GM12801 (cell line): ENCODE results near the gene LRRC23.

Source experiments
- CTCF ChIP-seq: IDR thresholded peaks from one replicate; pipeline ENCODE4 v1.5.1; 2011; ENCODE audit warnings: control low read depth; ENCODE audit not compliant: insufficient read length; ENCODE audit errors: extremely low read depth

Gene LRRC23, protein sequence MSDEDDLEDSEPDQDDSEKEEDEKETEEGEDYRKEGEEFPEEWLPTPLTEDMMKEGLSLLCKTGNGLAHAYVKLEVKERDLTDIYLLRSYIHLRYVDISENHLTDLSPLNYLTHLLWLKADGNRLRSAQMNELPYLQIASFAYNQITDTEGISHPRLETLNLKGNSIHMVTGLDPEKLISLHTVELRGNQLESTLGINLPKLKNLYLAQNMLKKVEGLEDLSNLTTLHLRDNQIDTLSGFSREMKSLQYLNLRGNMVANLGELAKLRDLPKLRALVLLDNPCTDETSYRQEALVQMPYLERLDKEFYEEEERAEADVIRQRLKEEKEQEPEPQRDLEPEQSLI

DNA sequence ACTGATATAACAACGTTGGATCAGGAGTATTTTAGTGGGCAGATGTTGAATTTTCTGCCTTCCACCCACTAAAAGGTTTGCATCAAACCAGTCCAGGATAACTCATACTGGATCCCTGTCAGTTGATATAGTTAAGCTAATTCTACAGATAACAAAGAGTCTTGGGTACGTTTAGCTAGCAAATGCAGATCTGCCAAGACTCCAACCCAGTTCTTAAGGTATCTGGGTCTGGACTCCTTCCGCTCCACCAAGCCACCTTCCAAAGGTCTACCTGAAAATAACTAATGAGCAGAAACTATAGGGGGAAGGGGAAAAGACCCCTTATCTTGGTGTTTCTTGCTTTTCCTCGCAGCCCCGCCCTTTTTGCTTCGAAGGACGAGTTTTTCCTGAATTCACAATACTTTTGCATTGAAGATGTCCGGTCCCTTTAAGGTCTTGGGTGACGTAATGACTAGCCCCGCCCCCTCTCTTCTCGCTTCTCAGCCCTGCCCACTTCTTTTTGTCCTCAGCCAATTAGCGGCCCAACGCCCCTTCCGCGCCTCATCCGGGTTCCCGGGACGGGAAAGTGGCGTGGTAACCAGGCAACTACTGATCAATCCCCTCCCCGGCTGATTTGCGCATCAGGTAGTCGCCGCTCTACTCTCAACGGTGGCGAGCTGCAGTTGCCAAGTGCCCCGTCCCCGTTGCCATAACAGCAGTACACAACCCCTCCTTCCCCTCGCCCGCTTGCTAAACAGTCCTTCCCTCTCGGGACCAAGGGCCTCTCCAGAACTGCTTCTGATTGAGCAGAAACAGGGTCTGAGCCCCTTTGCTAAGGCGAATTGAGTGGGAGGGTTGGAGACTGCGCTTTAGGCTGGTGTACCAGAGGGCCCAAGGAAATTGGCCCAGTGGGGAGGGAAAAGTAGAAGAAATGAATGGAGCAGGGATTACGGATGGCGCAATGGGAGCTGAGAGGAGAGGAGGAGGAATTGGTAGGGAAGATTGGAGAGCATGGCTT is at the start of gene LRRC23:
LRRC23 (plus strand) TSS at position 543 of the 997 bp plus-strand sequence. CDS start 812 bp downstream, outside the sequence.
- no peak for TF ChIP-seq CTCF

DNA sequence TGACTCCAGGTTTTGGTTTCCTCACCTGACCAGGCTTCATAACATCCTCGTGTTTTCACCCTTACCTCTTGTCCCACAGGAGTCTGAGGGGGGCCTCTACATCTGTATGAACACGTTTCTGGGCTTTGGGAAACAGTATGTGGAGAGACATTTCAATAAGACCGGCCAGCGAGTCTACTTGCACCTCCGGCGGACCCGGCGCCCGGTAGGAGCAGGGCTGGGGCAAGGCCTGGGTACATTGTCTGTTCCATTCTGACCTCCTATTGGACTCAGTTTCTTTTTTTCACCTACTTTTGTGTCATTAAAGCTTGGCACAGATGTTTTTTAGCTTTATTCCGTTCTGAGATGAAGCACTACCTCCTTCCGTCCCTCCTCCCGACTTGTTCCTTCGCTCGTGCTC is 49.3 kb upstream of the LRRC23 start:
- no peak for TF ChIP-seq CTCF

- no peak for TF ChIP-seq CTCF
Measured at GRCh38 chr12:6858799-6859198, 45.8 kb upstream of the LRRC23 start.

GRCh38 chr12:6860116-6860515 is 44.5 kb upstream of the LRRC23 start:
- TF ChIP-seq CTCF: no peak

- TF ChIP-seq CTCF: no peak
Measured at GRCh38 chr12:6860942-6861341, 43.7 kb upstream of the LRRC23 start.

DNA sequence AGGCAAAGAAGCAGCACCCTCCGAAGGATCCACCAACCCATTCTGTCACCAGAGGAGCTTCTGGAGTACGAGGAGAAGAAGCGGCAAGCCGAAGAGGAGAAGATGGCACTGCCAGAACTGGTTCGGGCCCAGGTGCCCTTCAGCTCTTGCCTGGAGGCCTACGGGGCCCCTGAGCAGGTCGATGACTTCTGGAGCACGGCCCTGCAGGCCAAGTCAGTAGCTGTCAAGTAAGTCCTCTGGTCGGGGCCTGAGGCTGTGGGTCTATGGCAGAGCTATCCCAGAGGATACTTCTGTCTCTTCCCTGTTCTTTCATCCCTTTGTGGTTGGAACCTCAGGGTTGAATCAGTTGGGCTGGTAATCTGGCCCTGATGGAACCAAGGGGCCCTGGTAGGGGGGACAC is 43.2 kb upstream of the LRRC23 start:
- no peak for TF ChIP-seq CTCF

DNA sequence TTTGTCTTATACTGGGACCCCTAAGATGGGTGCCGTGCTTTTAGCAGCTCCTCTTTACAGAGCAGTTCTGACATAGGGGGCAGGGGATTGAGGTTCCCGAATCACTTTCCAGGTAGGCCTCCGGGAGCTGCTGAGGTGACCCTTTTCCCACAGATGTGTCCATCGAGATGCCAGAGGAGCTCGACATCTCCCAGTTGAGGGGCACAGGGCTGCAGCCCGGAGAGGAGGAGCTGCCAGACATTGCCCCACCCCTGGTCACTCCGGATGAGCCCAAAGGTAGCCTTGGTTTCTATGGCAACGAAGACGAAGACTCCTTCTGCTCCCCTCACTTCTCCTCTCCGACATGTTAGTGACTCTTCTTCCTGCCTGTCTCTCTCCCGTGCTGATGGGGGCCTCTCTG is 41.6 kb upstream of the LRRC23 start:
- TF ChIP-seq CTCF: no peak
